Measurements from ENCODE around the gene ANXA11. TPM values are rescaled to one million over a fixed set of nuclear protein-coding genes. Genes with fewer than 3 reads are reported as not detected.
"Not testable (repeated sequence)": the region's sequence is repeated elsewhere in the genome, so short reads cannot be mapped to it uniquely, and the experiment has no call there.

ANXA11 gene
- total RNA-seq, 4 donors from 2014 or later, result 110 to 269 (median 238) TPM

DNA sequence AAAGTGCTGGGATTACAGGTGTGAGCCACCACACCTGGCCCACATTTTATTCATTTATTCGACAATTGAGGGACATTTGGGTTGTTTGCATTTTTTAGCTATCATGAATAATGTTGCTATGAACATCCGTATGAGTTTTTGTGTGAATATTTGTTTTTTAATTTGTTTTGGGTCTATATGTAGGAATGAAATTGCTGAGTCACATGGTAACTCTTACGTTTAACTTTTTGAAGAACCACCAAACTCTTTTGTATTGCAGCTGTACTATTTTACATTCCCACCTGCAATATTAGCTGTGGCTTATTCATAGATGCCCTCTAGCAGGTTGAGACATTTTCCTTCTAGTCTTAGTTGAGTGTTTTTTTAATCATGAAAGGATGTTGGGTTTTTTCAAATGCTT is 58.4 kb downstream of the ANXA11 start:
- Histone ChIP-seq H3K9me3 (no peaks in the 10 kb centered on the region), H3K27me3 (no peaks in the 10 kb centered on the region), H3K27ac (no peak overlapping the region), H3K4me3 (no peak overlapping the region), H3K36me3 (peaks cover 0 to 1% (median 0%) of the 10 kb centered on the region in 3 donors), H3K4me1 (peaks cover 4 to 15% (median 13%) of the 10 kb centered on the region in 4 donors)
- TF ChIP-seq POLR2A (IDR thresholded peaks at IDR 0.05) (no peak), CTCF (IDR thresholded peaks at IDR 0.05) (no peak)
- DNase-seq, result no peak

DNA sequence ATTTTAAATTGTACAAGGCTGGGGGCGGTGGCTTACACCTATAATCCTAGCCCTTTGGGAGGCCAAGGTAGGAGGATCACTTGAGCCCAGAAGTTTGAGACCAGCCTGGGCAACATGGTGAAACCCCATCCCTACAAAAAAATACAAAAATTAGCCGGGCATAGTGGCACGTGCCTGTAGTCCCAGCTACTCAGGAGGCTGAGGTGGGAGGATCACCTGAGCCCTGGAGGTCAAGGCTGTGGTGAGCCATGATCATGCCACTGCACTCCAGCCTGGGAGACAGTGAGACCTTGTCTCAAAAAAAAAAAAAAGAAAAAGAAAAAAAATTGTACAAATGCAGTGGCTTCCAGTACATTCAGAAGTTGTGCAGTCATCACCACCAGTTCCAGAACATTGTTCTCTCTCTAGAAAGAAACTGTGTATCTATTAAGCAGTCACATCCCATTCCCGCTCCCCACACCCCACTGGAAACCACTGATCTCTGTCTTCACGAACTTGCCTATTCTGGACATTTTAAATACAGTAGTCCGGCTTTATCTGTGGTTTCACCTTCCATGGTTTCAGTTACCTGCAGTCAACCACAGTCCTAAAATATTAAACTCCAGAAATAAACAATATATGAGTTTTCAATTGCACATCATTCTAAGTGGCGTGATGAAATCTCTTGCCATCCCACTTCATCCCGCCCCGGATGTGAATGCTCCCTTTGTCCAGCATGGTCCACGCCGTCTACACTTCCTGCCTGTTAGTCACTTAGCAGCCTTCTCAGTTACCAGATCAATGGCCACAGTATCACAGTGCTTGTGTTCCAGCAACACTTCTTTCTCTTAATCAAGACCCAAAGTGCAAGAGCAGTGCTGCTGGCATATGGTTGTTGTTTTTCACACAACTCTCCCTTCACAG is 59.7 kb downstream of the ANXA11 start:
- Histone ChIP-seq H3K27ac (peak overlapping the region in 1 of 4 donors; percentile 46), H3K4me1 (peaks cover 4 to 15% (median 13%) of the 10 kb centered on the region in 4 donors)
- DNase-seq, result peak in 1 of 3 donors; percentile 51
- H3K36me3 ChIP-seq, H3K4me3 ChIP-seq, H3K9me3 ChIP-seq, H3K27me3 ChIP-seq: not testable (repeated sequence)

DNA sequence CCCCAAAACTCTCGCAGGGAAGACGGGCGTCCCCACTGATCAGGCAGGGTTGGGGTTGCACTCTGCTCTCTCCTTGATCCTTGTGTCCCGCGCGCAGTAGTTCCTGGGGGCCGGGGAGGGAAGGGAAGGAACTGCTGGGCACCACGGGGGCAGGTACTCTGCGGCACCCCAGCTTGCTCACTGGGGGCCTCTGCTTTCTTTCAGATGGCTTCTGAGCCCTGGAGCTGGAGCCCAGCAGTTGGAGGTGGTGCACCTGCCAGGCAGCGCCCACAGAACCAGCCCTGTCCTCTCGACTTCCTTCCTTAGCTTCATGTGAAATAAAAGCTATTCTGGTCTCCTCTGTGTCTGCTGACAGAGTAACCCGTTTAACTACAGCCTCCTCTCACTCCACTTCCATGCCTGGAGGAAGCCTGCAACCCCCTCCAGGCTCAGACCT is 60.6 kb downstream of the ANXA11 start:
- no peak for TF ChIP-seq POLR2A (IDR thresholded peaks at IDR 0.05)
- no peak for TF ChIP-seq CTCF (IDR thresholded peaks at IDR 0.05)
- H3K27me3 ChIP-seq, result no peaks in the 10 kb centered on the region
- peaks cover 4 to 15% (median 13%) of the 10 kb centered on the region in 4 donors for H3K4me1 ChIP-seq
- DNase-seq, result peak in 2 of 3 donors; percentile 30 to 63
- no peaks in the 10 kb centered on the region for H3K36me3 ChIP-seq
- H3K4me3 ChIP-seq, result peak overlapping the region in 1 of 4 donors; percentile 31
- peak overlapping the region; percentile 1 to 32 (median 16) for H3K27ac ChIP-seq
- no peaks in the 10 kb centered on the region for H3K9me3 ChIP-seq

DNA sequence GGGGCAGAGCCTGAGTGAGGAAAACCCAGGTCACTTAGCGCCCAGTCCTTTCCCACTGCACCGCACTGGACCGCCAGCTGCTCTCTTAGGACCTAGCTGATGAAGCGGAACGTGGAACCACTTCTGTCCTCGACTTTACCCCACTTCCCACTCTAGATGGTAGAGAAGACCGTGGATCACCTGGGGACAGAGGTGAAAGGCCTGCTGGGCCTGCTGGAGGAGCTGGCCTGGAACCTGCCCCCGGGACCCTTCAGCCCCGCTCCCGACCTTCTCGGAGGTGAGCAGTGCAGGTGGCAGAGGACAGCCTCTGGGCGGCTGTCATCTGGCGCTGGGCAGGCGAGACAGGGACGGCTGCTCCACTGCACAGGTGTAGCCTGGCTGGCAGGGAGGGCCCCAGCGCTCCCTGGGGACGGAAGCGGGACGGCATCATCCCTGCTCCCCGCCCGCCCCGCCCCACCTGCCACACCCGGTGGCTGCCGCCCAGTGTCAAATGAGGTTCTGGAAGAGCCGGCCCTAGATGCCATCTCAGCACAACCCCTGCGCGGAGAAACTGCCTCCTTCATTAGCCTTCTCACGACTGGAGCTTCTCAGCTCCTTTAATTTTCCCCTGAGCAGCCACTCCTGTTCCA is 61.2 kb downstream of the ANXA11 start:
- no peaks in the 10 kb centered on the region for H3K36me3 ChIP-seq
- no peaks in the 10 kb centered on the region for H3K9me3 ChIP-seq
- peak overlapping the region; percentile 7 to 36 (median 24) for H3K4me3 ChIP-seq
- no peaks in the 10 kb centered on the region for H3K27me3 ChIP-seq
- TF ChIP-seq CTCF (IDR thresholded peaks at IDR 0.05), result no peak
- no peak for TF ChIP-seq POLR2A (IDR thresholded peaks at IDR 0.05)
- peak overlapping the region in 3 of 4 donors; percentile 1 to 20 (median 13) for H3K27ac ChIP-seq
- DNase-seq, result peak; percentile 27 to 80 (median 78)
- H3K4me1 ChIP-seq, result peaks cover 4 to 15% (median 13%) of the 10 kb centered on the region in 4 donors

GRCh38 chr10:80141696-80142460 is 63.5 kb downstream of the ANXA11 start:
- peaks cover 4 to 15% (median 13%) of the 10 kb centered on the region in 4 donors for H3K4me1 ChIP-seq
- no peak overlapping the region for H3K4me3 ChIP-seq
- no peaks in the 10 kb centered on the region for H3K9me3 ChIP-seq
- H3K27ac ChIP-seq, result no peak overlapping the region
- H3K27me3 ChIP-seq, result no peaks in the 10 kb centered on the region
- TF ChIP-seq POLR2A (IDR thresholded peaks at IDR 0.05), result no peak
- TF ChIP-seq CTCF (IDR thresholded peaks at IDR 0.05), result no peak
- no peak for DNase-seq
- H3K36me3 ChIP-seq, result no peaks in the 10 kb centered on the region
